Fibroblast of mammary gland (primary cell): ENCODE measurements around the gene RGS6.

Experiments used
- DNase-seq: peaks from one replicate; pipeline ENCODE4 v3.0.0-alpha.2; 2010; ENCODE audit warnings: low read depth
- H3K4me3 ChIP-seq: 2 replicates; pipeline ENCODE4 v1.5.1; 2011; ENCODE audit warnings: low read depth, mild to moderate bottlenecking, low read length, moderate library complexity; ENCODE audit not compliant: control insufficient read depth
- CTCF ChIP-seq: conservative IDR thresholded peaks from 2 replicates; pipeline ENCODE4 v1.5.1; 2011; ENCODE audit warnings: low read depth, low read length, inconsistent platforms; ENCODE audit not compliant: control insufficient read depth, insufficient read depth

Gene RGS6

GRCh38 chr14:72611506-72611905 lies 679.3 kb downstream of the RGS6 start:
- no peak overlapping the region for H3K4me3 ChIP-seq
- no peak for TF ChIP-seq CTCF
- DNase-seq: no peak

- no peak for DNase-seq
- TF ChIP-seq CTCF: no peak
- no peak overlapping the region for H3K4me3 ChIP-seq
Measured at GRCh38 chr14:72612041-72612440, 679.8 kb downstream of the RGS6 start.

GRCh38 chr14:72613231-72613974 lies 681.2 kb downstream of the RGS6 start:
- DNase-seq: peak; percentile 22
- no peak for TF ChIP-seq CTCF
- H3K4me3 ChIP-seq: no peak overlapping the region

- TF ChIP-seq CTCF: no peak
- no peak for DNase-seq
Measured at GRCh38 chr14:72613975-72614319, 681.7 kb downstream of the RGS6 start.

GRCh38 chr14:72614365-72614764 lies 682.1 kb downstream of the RGS6 start:
- H3K4me3 ChIP-seq: no peak overlapping the region
- no peak for TF ChIP-seq CTCF
- no peak for DNase-seq

More at GRCh38 chr14:72613975-72614319, 681.7 kb downstream of the RGS6 start:
- H3K4me3 ChIP-seq: no peak overlapping the region

GRCh38 chr14:72614891-72615415 lies 682.7 kb downstream of the RGS6 start:
- no peak overlapping the region for H3K4me3 ChIP-seq
- DNase-seq: no peak
- TF ChIP-seq CTCF: no peak

GRCh38 chr14:72615451-72616121 lies 683.4 kb downstream of the RGS6 start:
- TF ChIP-seq CTCF: no peak
- DNase-seq: peak; percentile 48
- no peak overlapping the region for H3K4me3 ChIP-seq
